Liver (tissue), 9 donors: Measurements from ENCODE around the gene PPP1R3E. TPM values are rescaled to one million over a fixed set of nuclear protein-coding genes. Genes with fewer than 3 reads are reported as not detected.

Experiments used
- DNase-seq: peaks from one replicate; pipeline ENCODE4 v3.0.0-alpha.2; 2017; ENCODE audit warnings: low spot score
- H3K27ac ChIP-seq, 2 donors: one replicate each; pipeline ENCODE4 v1.7.0; 2013; ENCODE audit warnings: inconsistent platforms in 2 of 2, low read length in 2 of 2, control low read depth in 1 of 2, low read depth in 1 of 2, mild to moderate bottlenecking in 1 of 2
- H3K27me3 ChIP-seq, 4 donors: one replicate each; pipeline versions ENCODE4 v1.6.1 to v1.7.0; 2013; ENCODE audit warnings: low read length in 3 of 4, inconsistent platforms in 1 of 4, mild to moderate bottlenecking in 1 of 4, moderate library complexity in 1 of 4; ENCODE audit not compliant: control insufficient read depth in 4 of 4, insufficient read depth in 4 of 4
- H3K36me3 ChIP-seq, 4 donors: one replicate each; pipeline versions ENCODE4 v1.6.1 to v1.7.0; 2013; ENCODE audit warnings: low read length in 3 of 4, mild to moderate bottlenecking in 3 of 4, low read depth in 1 of 4, moderate library complexity in 1 of 4; ENCODE audit not compliant: control insufficient read depth in 4 of 4, insufficient read depth in 3 of 4
- H3K4me1 ChIP-seq, 4 donors: one replicate each; pipeline versions ENCODE4 v1.6.1 to v1.7.0; 2013; ENCODE audit warnings: low read length in 3 of 4, mild to moderate bottlenecking in 3 of 4, moderate library complexity in 1 of 4; ENCODE audit not compliant: control insufficient read depth in 4 of 4, insufficient read depth in 4 of 4
- H3K4me3 ChIP-seq, 3 donors: one replicate each; pipeline versions ENCODE4 v1.6.1 to v1.7.0; 2013; ENCODE audit warnings: low read length in 3 of 3, control low read depth in 1 of 3, low read depth in 1 of 3, mild to moderate bottlenecking in 1 of 3
- H3K9ac ChIP-seq, 2 donors: one replicate each; pipeline ENCODE4 v1.7.0; 2013; ENCODE audit warnings: low read length in 2 of 2, mild to moderate bottlenecking in 2 of 2, moderate library complexity in 2 of 2, control low read depth in 1 of 2, low read depth in 1 of 2
- H3K9me3 ChIP-seq, 4 donors: one replicate each; pipeline versions ENCODE4 v1.6.1 to v1.7.0; 2013; ENCODE audit warnings: low read length in 3 of 4; ENCODE audit not compliant: control insufficient read depth in 4 of 4
- EGR1 ChIP-seq, 2 donors: IDR thresholded peaks; 2 replicates each; pipeline ENCODE4 v1.6.1; 2016 to 2018; ENCODE audit warnings: antibody characterized with exemption in 2 of 2, low read depth in 2 of 2
- FOXA1 ChIP-seq: IDR thresholded peaks from 2 replicates; pipeline ENCODE4 v1.6.1; 2016; ENCODE audit warnings: antibody characterized with exemption
- FOXA2 ChIP-seq: IDR thresholded peaks from 2 replicates; pipeline ENCODE4 v1.6.1; 2016; ENCODE audit warnings: antibody characterized with exemption
- GABPA ChIP-seq, 2 donors: IDR thresholded peaks in 1 of 2; conservative IDR thresholded peaks in 1 of 2; 2 replicates each; pipeline ENCODE4 v1.6.1; 2016; ENCODE audit warnings: antibody characterized with exemption in 2 of 2, mild to moderate bottlenecking in 1 of 2, moderate library complexity in 1 of 2
- HNF4A ChIP-seq, 2 donors: conservative IDR thresholded peaks; 2 replicates each; pipeline ENCODE4 v1.6.1; 2016; ENCODE audit warnings: antibody characterized with exemption in 2 of 2, mild to moderate bottlenecking in 2 of 2
- HNF4G ChIP-seq: IDR thresholded peaks from 2 replicates; pipeline ENCODE4 v1.6.1; 2016; ENCODE audit warnings: antibody characterized with exemption
- JUND ChIP-seq, 2 donors: IDR thresholded peaks; 2 replicates each; pipeline ENCODE4 v1.6.1; 2016; ENCODE audit warnings: antibody characterized with exemption in 2 of 2
- NR2F2 ChIP-seq: IDR thresholded peaks from 2 replicates; pipeline ENCODE4 v1.6.1; 2016; ENCODE audit warnings: antibody characterized with exemption
- RAD21 ChIP-seq, 2 donors: IDR thresholded peaks; 2 replicates each; pipeline ENCODE4 v1.6.1; 2016; ENCODE audit warnings: antibody characterized with exemption in 2 of 2, mild to moderate bottlenecking in 2 of 2
- RXRA ChIP-seq, 2 donors: IDR thresholded peaks; 2 replicates each; pipeline ENCODE4 v1.6.1; 2017 to 2018; ENCODE audit warnings: antibody characterized with exemption in 2 of 2, mild to moderate bottlenecking in 1 of 2
- SP1 ChIP-seq: IDR thresholded peaks from 2 replicates; pipeline ENCODE4 v1.6.1; 2018; ENCODE audit warnings: antibody characterized with exemption, mild to moderate bottlenecking
- TAF1 ChIP-seq: conservative IDR thresholded peaks from 2 replicates; pipeline ENCODE4 v1.6.1; 2016; ENCODE audit warnings: antibody characterized with exemption, mild to moderate bottlenecking
- YY1 ChIP-seq: IDR thresholded peaks from 2 replicates; pipeline ENCODE4 v1.6.1; 2016; ENCODE audit warnings: antibody characterized with exemption, mild to moderate bottlenecking
- WGBS: extraction: QIAGEN DNeasy Blood & Tissue Kit; methylation state at CpG from one replicate; pipeline ENCODE4 v1.1.7; 2013; 5-methylcytosine and 5-hydroxymethylcytosine counted together
- polyA plus RNA-seq, 2 donors: library from polyadenylated mRNA; stranded (reverse) in 1 of 2; unstranded in 1 of 2; fragments of 200-250 nt in 1 of 2; fragments of >200 nt in 1 of 2; fragmentation: Nextera tagmentation in 1 of 2; extraction: Ambion mirVana in 1 of 2; gene quantifications; one replicate each; pipeline versions ENCODE4 v1.2.1 to v1.2.3, GENCODE V29; 2013 to 2015
- total RNA-seq, 2 donors: library from RNA; depleted of rRNA; stranded (reverse); fragments of >200 nt; gene quantifications; one replicate each; pipeline ENCODE4 v1.2.3, GENCODE V29; 2014
- TF ChIP-seq, protein P1 (sequence below): IDR thresholded peaks from 2 replicates; pipeline ENCODE4 v1.6.1; 2016; ENCODE audit warnings: antibody characterized with exemption
- TF ChIP-seq, protein P2 (sequence below): IDR thresholded peaks from 2 replicates; pipeline ENCODE4 v1.6.1; 2016; ENCODE audit warnings: antibody characterized with exemption, mild to moderate bottlenecking
- TF ChIP-seq, protein P3 (sequence below): IDR thresholded peaks from 2 replicates; pipeline ENCODE4 v1.6.1; 2016; ENCODE audit warnings: antibody characterized with exemption
- TF ChIP-seq, protein P4 (sequence below): fragments of 150-350 bp; IDR thresholded peaks from 2 replicates; pipeline ENCODE4 v1.5.1; 2017; ENCODE audit warnings: improper control_type of control experiment, low read depth, low read length; ENCODE audit not compliant: missing input control
- TF ChIP-seq, protein P5 (sequence below): IDR thresholded peaks from 2 replicates; pipeline ENCODE4 v1.6.1; 2016; ENCODE audit warnings: antibody characterized with exemption
- donor health status: healthy.
- donor health status: healthy.
- donor health status: healthy.
- donor health status: healthy.
- donor health status: healthy.

PPP1R3E gene
- total and polyA plus RNA-seq, 4 donors, result 2.5 to 4.7 (median 3.6) TPM

DNA sequence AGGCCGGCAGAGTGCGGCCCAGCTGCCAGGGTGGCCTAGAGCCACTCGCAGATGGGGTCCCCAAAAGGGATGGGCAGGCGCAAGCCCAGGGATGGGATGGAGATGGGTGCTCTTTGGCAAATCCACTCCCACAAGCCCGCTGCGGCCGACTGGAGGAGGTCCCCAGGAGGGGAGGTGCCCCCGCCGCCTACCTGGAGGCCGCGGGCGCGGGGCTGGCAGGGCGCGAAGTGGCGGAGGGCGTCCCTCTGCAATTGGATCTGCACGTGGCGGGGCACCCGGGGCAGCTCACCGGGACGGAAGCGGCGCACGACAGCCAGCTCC is 730 bp downstream of the PPP1R3E start:
- Histone ChIP-seq H3K36me3 (peaks cover 0 to 5% (median 2%) of the 10 kb centered on the region in 4 donors), H3K27ac (peak overlapping the region; percentile 97 to 99), H3K4me3 (peak overlapping the region; percentile 57 to 76 (median 66)), H3K4me1 (peaks cover 3 to 27% (median 21%) of the 10 kb centered on the region in 4 donors), H3K9ac (peak overlapping the region; percentile 67 to 78), H3K27me3 (no peaks in the 10 kb centered on the region), H3K9me3 (no peaks in the 10 kb centered on the region)
- WGBS, result under 1% methylated on average over 25 of the region's 25 CpGs
- no peak for DNase-seq
- TF ChIP-seq, protein P1, sequence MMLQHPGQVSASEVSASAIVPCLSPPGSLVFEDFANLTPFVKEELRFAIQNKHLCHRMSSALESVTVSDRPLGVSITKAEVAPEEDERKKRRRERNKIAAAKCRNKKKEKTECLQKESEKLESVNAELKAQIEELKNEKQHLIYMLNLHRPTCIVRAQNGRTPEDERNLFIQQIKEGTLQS, result no peak
- TF ChIP-seq, protein P2, sequence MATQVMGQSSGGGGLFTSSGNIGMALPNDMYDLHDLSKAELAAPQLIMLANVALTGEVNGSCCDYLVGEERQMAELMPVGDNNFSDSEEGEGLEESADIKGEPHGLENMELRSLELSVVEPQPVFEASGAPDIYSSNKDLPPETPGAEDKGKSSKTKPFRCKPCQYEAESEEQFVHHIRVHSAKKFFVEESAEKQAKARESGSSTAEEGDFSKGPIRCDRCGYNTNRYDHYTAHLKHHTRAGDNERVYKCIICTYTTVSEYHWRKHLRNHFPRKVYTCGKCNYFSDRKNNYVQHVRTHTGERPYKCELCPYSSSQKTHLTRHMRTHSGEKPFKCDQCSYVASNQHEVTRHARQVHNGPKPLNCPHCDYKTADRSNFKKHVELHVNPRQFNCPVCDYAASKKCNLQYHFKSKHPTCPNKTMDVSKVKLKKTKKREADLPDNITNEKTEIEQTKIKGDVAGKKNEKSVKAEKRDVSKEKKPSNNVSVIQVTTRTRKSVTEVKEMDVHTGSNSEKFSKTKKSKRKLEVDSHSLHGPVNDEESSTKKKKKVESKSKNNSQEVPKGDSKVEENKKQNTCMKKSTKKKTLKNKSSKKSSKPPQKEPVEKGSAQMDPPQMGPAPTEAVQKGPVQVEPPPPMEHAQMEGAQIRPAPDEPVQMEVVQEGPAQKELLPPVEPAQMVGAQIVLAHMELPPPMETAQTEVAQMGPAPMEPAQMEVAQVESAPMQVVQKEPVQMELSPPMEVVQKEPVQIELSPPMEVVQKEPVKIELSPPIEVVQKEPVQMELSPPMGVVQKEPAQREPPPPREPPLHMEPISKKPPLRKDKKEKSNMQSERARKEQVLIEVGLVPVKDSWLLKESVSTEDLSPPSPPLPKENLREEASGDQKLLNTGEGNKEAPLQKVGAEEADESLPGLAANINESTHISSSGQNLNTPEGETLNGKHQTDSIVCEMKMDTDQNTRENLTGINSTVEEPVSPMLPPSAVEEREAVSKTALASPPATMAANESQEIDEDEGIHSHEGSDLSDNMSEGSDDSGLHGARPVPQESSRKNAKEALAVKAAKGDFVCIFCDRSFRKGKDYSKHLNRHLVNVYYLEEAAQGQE, result peak; percentile 9

DNA sequence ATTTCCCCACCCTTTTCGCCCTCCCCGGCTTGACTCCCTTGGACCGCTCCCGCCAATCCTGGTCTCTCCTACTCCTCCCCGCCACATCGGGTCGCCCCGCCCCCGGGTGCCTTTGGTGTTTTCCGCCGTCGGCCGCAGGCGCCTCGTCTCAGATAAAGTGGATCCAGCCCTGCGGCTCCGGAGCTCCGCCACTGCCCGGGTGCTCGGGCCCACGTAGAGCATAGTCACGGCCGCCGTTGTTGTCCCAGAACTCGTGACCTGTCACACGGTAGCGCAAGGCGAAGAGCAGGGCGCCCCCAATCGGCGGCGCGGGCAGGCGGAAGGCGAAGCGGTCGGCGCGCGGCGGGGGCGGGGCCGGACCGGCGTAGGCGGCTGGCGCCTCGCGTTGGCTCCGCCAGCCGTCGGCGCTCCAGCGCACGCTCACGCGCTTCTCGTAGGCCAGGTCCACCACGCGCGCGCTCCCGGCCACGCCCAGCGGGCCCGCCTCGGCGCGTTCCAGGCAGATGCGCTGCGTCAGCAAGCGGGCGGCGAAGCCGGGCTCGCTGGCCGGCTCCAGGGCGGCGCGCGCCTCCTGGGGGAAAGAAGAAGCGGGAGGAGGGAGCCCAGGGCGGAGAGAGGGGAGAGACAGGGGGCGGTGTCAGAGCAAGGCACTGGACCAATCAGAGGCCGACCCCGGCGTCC is 1.2 kb downstream of the PPP1R3E start:
- no peaks in the 10 kb centered on the region for H3K27me3 ChIP-seq
- H3K9me3 ChIP-seq, result no peaks in the 10 kb centered on the region
- peaks cover 0 to 5% (median 2%) of the 10 kb centered on the region in 4 donors for H3K36me3 ChIP-seq
- H3K27ac ChIP-seq, result peak overlapping the region; percentile 97 to 99
- peak; percentile 95 for DNase-seq
- WGBS, result under 1% methylated on average over 87 of the region's 87 CpGs
- no peak for TF ChIP-seq TAF1
- TF ChIP-seq, protein P2, result peak; percentile 36
- TF ChIP-seq FOXA1, result peak; percentile 3
- TF ChIP-seq RAD21 (IDR thresholded peaks at IDR 0.05), result peak in 1 of 2 donors; percentile 11
- TF ChIP-seq, protein P3, sequence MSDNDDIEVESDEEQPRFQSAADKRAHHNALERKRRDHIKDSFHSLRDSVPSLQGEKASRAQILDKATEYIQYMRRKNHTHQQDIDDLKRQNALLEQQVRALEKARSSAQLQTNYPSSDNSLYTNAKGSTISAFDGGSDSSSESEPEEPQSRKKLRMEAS, result no peak
- TF ChIP-seq FOXA2, result no peak
- peak in 1 of 2 donors; percentile 6 for TF ChIP-seq GABPA (IDR thresholded peaks at IDR 0.05 in 1 of 2, conservative IDR thresholded peaks at IDR 0.05 in 1 of 2)
- TF ChIP-seq, protein P4, sequence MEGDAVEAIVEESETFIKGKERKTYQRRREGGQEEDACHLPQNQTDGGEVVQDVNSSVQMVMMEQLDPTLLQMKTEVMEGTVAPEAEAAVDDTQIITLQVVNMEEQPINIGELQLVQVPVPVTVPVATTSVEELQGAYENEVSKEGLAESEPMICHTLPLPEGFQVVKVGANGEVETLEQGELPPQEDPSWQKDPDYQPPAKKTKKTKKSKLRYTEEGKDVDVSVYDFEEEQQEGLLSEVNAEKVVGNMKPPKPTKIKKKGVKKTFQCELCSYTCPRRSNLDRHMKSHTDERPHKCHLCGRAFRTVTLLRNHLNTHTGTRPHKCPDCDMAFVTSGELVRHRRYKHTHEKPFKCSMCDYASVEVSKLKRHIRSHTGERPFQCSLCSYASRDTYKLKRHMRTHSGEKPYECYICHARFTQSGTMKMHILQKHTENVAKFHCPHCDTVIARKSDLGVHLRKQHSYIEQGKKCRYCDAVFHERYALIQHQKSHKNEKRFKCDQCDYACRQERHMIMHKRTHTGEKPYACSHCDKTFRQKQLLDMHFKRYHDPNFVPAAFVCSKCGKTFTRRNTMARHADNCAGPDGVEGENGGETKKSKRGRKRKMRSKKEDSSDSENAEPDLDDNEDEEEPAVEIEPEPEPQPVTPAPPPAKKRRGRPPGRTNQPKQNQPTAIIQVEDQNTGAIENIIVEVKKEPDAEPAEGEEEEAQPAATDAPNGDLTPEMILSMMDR, result peak; percentile 69
- TF ChIP-seq NR2F2, result no peak
- TF ChIP-seq JUND (IDR thresholded peaks at IDR 0.05), result no peak
- TF ChIP-seq YY1, result no peak
- TF ChIP-seq, protein P5, sequence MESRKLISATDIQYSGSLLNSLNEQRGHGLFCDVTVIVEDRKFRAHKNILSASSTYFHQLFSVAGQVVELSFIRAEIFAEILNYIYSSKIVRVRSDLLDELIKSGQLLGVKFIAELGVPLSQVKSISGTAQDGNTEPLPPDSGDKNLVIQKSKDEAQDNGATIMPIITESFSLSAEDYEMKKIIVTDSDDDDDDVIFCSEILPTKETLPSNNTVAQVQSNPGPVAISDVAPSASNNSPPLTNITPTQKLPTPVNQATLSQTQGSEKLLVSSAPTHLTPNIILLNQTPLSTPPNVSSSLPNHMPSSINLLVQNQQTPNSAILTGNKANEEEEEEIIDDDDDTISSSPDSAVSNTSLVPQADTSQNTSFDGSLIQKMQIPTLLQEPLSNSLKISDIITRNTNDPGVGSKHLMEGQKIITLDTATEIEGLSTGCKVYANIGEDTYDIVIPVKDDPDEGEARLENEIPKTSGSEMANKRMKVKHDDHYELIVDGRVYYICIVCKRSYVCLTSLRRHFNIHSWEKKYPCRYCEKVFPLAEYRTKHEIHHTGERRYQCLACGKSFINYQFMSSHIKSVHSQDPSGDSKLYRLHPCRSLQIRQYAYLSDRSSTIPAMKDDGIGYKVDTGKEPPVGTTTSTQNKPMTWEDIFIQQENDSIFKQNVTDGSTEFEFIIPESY, result no peak
- no peak for TF ChIP-seq HNF4A (conservative IDR thresholded peaks at IDR 0.05)
- TF ChIP-seq, protein P1, result no peak
- no peak for TF ChIP-seq HNF4G
- peak; percentile 48 for TF ChIP-seq SP1
- peak in 1 of 2 donors; percentile 59 for TF ChIP-seq EGR1 (IDR thresholded peaks at IDR 0.05; ENCODE audit: low read depth in 2 of 2)
- peak in 1 of 2 donors; percentile 16 for TF ChIP-seq RXRA (IDR thresholded peaks at IDR 0.05)
- H3K4me1 ChIP-seq, result peaks cover 3 to 27% (median 20%) of the 10 kb centered on the region in 4 donors
- H3K9ac ChIP-seq, result peak overlapping the region; percentile 67 to 78
- peak overlapping the region; percentile 66 to 76 (median 67) for H3K4me3 ChIP-seq
